ENCODE results near the gene ST8SIA1. TPM values are rescaled to one million over a fixed set of nuclear protein-coding genes. Genes with fewer than 3 reads are reported as not detected.
"Not testable (repeated sequence)": the region's sequence is repeated elsewhere in the genome, so short reads cannot be mapped to it uniquely, and the experiment has no call there.

ST8SIA1 gene
- total RNA-seq, 1 experiment from 2014 or later, result 0.20 TPM

DNA sequence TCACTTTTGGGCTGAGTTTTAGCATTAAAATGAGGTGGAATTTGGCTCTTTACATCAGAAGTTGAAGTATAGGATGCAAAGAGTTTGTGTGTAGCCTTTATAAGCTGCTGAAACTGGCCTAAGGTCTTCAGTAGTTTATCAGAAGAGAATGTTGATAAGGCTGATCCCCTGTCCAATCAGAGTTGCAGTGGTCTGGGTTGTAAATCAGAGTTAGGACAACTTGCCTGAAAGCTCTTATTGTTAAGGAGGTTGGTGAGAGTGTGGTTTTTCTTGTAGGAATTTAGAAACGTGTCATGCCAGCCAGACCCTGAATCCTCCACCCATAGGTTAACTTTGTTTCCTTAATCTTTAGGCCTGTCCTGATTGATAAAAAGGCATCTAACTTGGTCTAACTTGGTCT is 143.5 kb downstream of the ST8SIA1 start:
- H3K27me3 ChIP-seq, result no peaks in the 10 kb centered on the region

DNA sequence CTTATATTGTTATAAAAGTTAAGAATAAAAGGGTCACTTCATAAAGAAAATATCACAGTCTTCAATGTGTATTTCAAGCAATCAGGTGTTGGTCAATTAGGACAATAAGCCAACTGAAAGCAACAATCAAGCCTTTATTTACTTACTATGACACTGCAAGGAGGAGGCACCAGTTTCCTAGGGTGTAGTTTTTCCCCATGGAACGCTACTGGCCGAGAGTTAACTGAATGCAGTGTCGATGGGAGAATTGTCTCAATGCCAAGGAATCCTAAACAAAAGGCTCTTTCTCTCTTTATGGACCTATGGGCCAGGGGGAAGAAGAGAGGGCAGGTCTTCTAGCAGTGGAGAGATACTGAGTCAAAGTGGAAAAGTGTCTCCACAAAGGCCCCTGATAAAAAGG is 146.1 kb downstream of the ST8SIA1 start:
- no peaks in the 10 kb centered on the region for H3K36me3 ChIP-seq
- H3K9me3 ChIP-seq, result no peaks in the 10 kb centered on the region
- H3K27me3 ChIP-seq, result no peaks in the 10 kb centered on the region
- DNase-seq, result no peak
- no peak overlapping the region for H3K4me3 ChIP-seq

More for the DNA sequence above, 143.5 kb downstream of the ST8SIA1 start:
- Histone ChIP-seq H3K36me3 (no peaks in the 10 kb centered on the region), H3K4me3 (no peak overlapping the region), H3K9me3 (no peaks in the 10 kb centered on the region)
- no peak for DNase-seq

DNA sequence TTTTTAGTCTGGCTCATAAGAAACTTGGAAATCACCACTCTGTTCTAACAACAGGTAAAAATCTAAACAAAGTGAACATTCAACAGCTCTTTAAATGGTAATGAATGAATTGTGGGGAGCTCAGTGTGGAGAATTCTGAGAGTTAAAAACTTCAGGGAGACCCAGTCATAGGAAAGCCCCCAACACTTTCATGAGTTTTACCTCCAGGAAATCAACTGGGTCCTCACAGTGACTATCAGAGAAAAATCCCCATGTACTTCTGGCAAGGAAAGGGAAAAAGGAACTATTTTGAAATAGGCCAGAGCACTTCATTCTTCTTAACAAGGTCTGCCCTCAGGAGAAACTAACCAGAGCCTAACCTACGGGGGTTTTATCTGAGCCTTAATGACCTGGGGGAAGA is 153.8 kb downstream of the ST8SIA1 start:
- no peak for DNase-seq

GRCh38 chr12:22173177-22173576 is 161.3 kb downstream of the ST8SIA1 start:
- H3K9me3 ChIP-seq, result no peaks in the 10 kb centered on the region
- H3K27me3 ChIP-seq, result 0 out of 2 replicates have a peak, but pooled peaks cover 2% of the 10 kb centered on the region
- no peak for DNase-seq
- H3K4me3 ChIP-seq, result no peak overlapping the region
- no peaks in the 10 kb centered on the region for H3K36me3 ChIP-seq

More for the DNA sequence above, 153.8 kb downstream of the ST8SIA1 start:
- no peak overlapping the region for H3K4me3 ChIP-seq
- H3K36me3 ChIP-seq, result no peaks in the 10 kb centered on the region
- 0 out of 2 replicates have a peak, but pooled peaks cover 2% of the 10 kb centered on the region for H3K27me3 ChIP-seq
- H3K9me3 ChIP-seq, result no peaks in the 10 kb centered on the region

- no peak overlapping the region for H3K4me3 ChIP-seq
- no peaks in the 10 kb centered on the region for H3K9me3 ChIP-seq
- H3K36me3 ChIP-seq, result no peaks in the 10 kb centered on the region
- DNase-seq, result no peak
- H3K27me3 ChIP-seq, result 0 out of 2 replicates have a peak, but pooled peaks cover 2% of the 10 kb centered on the region
These were observed 162.0 kb downstream of the ST8SIA1 start for GRCh38 chr12:22172501-22172900.

- H3K9me3 ChIP-seq, result no peaks in the 10 kb centered on the region
- no peaks in the 10 kb centered on the region for H3K27me3 ChIP-seq
- no peaks in the 10 kb centered on the region for H3K36me3 ChIP-seq
- H3K4me3 ChIP-seq, result no peak overlapping the region
- no peak for DNase-seq
These were observed 165.1 kb downstream of the ST8SIA1 start for GRCh38 chr12:22169376-22169775.

GRCh38 chr12:22164139-22164538 is 170.4 kb downstream of the ST8SIA1 start:
- no peak for DNase-seq
- no peaks in the 10 kb centered on the region for H3K36me3 ChIP-seq
- no peak overlapping the region for H3K4me3 ChIP-seq
- H3K27me3 ChIP-seq, result no peaks in the 10 kb centered on the region
- H3K9me3 ChIP-seq, result 0 out of 2 replicates have a peak, but pooled peaks cover 2% of the 10 kb centered on the region

- H3K4me3 ChIP-seq, result no peak overlapping the region
- 0 out of 2 replicates have a peak, but pooled peaks cover 2% of the 10 kb centered on the region for H3K9me3 ChIP-seq
- no peak for DNase-seq
- H3K36me3 ChIP-seq, result no peaks in the 10 kb centered on the region
- no peaks in the 10 kb centered on the region for H3K27me3 ChIP-seq
These were observed 170.9 kb downstream of the ST8SIA1 start for GRCh38 chr12:22163594-22163993.

- Histone ChIP-seq H3K9me3 (0 out of 2 replicates have a peak, but pooled peaks cover 2% of the 10 kb centered on the region), H3K4me3 (no peak overlapping the region), H3K36me3 (no peaks in the 10 kb centered on the region), H3K27me3 (no peaks in the 10 kb centered on the region)
- DNase-seq, result no peak
These were observed 174.0 kb downstream of the ST8SIA1 start for GRCh38 chr12:22160396-22161003.

GRCh38 chr12:22149286-22149685 is 185.2 kb downstream of the ST8SIA1 start:
- H3K27me3 ChIP-seq, H3K36me3 ChIP-seq, DNase-seq, H3K9me3 ChIP-seq, H3K4me3 ChIP-seq: not testable (repeated sequence)

DNA sequence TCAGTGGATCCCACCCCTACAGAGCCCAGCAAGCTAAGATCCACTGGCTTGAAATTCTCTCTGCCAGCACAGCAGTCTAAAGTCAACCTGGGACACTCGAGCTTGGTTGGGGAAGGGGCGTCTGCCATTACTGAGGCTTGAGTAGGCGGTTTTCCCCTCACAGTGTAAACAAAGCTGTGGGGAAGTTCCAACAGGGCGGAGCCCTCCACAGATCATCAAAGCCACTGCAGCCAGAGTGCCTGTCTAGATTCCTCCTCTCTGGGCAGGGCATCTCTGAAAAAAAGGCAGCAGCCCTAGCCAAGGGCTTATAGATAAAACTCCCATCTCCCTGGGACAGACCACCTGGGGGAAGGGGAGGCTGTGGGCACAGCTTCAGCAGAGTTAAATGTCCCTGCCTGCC is 187.8 kb downstream of the ST8SIA1 start:
- H3K27me3 ChIP-seq, result not testable (repeated sequence)

More for the DNA sequence above, 187.8 kb downstream of the ST8SIA1 start:
- peak; percentile 2 for DNase-seq
- not testable (repeated sequence) for H3K36me3 ChIP-seq, H3K9me3 ChIP-seq, H3K4me3 ChIP-seq

Other genes with a start within 250 kb of the ST8SIA1 start
- 13.1 and 61.5 TPM in 2 replicates for gene C2CD5, start 209.8 kb upstream of the ST8SIA1 start, total RNA-seq (2014; rRNA removed; shearing (Covaris generic); ENCODE audit: low replicate concordance)

All from MG63 (cell line).